Stimulated activated CD8-positive, alpha-beta memory T cell treated with anti-CD3 and anti-CD28 coated beads, Interleukin-7, amount 100 ng/mL, for 24 hours (primary cell): ENCODE measurements around the gene ZNF100.
"Not testable (repeated sequence)": the region's sequence is repeated elsewhere in the genome, so short reads cannot be mapped to it uniquely, and the experiment has no call there.

ENCODE experiments used
- DNase-seq: peaks from one replicate; pipeline ENCODE4 v3.0.0-alpha.2; 2020; ENCODE audit warnings: low read depth

The ZNF100 gene

GRCh38 chr19:21704320-21704719 lies 63.1 kb downstream of the ZNF100 start:
- no peak for DNase-seq

GRCh38 chr19:21699197-21699596 lies 68.2 kb downstream of the ZNF100 start:
- no peak for DNase-seq

GRCh38 chr19:21698215-21698614 lies 69.2 kb downstream of the ZNF100 start:
- no peak for DNase-seq

GRCh38 chr19:21697698-21698097 lies 69.7 kb downstream of the ZNF100 start:
- DNase-seq = no peak

GRCh38 chr19:21694171-21694906 lies 73.0 kb downstream of the ZNF100 start:
- DNase-seq = no peak

GRCh38 chr19:21693399-21693798 lies 74.0 kb downstream of the ZNF100 start:
- DNase-seq = no peak

GRCh38 chr19:21691661-21692060 lies 75.7 kb downstream of the ZNF100 start:
- no peak for DNase-seq

GRCh38 chr19:21688464-21688863 lies 78.9 kb downstream of the ZNF100 start:
- no peak for DNase-seq

GRCh38 chr19:21680671-21681070 lies 86.7 kb downstream of the ZNF100 start:
- no peak for DNase-seq

GRCh38 chr19:21680026-21680425 lies 87.4 kb downstream of the ZNF100 start:
- no peak for DNase-seq

- no peak for DNase-seq
These were observed 89.5 kb downstream of the ZNF100 start for GRCh38 chr19:21677696-21678418.

- DNase-seq = no peak
These were observed 92.9 kb downstream of the ZNF100 start for GRCh38 chr19:21674454-21674853.

GRCh38 chr19:21673479-21673878 lies 93.9 kb downstream of the ZNF100 start:
- DNase-seq = not testable (repeated sequence)
